Measurements from ENCODE around the gene ALG12. TPM values are rescaled to one million over a fixed set of nuclear protein-coding genes. Genes with fewer than 3 reads are reported as not detected.
"Not testable (repeated sequence)": the region's sequence is repeated elsewhere in the genome, so short reads cannot be mapped to it uniquely, and the experiment has no call there.

ALG12 gene
- total RNA-seq, 3 donors from 2014 or later (not counting 1 experiment from before 2014, with no cell fraction given) = 17.2 to 22.7 (median 19.2) TPM

DNA sequence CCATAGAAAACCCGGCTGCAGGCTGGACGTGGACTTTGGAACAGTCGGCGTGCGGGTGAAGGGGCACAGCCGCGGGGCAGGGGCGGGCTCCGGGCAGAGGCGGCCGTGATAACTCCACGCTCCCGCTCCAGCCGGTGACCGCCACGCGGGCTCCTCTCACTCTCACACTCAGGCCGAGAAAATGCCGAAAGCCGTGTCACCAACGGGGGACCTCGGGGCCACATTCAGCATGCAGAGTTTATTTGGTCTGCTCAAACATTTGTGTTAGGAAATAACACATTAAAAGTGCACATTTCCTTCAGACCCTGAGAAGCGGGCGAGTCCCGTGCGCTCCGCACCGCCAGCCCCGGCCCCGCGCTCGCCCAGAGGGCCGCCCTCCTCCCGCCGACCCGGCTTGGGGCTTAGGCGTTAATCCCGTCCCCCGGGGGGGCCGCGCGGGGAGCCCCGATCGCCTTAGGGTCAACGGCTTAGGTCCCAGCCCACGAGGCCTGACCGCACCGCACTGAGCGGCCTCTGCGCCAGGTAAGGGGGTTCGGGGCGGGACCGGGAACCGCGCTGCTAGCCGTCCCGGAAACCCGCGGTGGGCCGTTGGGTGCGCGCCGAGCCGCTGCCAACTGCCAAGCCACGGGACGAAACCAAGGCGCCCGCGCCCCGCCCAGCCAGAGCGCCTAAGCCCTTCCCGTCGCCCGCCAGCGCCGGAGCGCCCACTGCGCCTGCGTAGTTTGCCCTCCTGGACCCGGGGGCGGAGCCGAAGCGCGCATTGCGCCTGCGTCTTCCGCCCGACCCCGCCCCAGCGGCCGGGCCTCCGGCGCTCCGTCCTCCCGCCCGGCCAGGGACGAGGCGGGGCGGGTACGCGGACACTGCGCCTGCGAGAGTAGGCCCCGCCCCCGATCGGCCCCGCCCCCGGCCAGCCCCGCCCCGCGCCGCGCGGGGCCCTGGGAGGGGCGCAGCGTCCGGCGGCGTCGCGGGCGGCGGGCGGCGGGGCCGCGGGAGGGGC lies 65.0 kb downstream of the ALG12 start, which contains the start of gene ZBED4:
ZBED4 (plus strand) TSS at position 947 of the 997 bp plus-strand sequence. CDS start 29,819 bp downstream, outside the sequence.
- ATAC-seq = peak; percentile 87 to 96 (median 89)
- intact Hi-C loops (cut with micrococcal nuclease) = loop anchor here (1.0 to 10.0 kb wide), 2 partner anchors 14 to 62 kb away; partner anchors contain the start of genes ALG12 and CRELD2
- Histone ChIP-seq H3K27me3 (ENCODE audit: control insufficient read depth, insufficient read depth, low read length) (peaks cover 16% of the 10 kb centered on the region), H3K36me3 (ENCODE audit: control insufficient read depth, insufficient read depth, low read length) (no peaks in the 10 kb centered on the region), H3K9me3 (ENCODE audit: control insufficient read depth, insufficient read depth, low read length) (no peaks in the 10 kb centered on the region), H3K27ac (ENCODE audit: low read length) (peak within 1 kb of the TSS; percentile 77), H3K4me1 (ENCODE audit: control insufficient read depth, insufficient read depth, low read length) (peaks cover 58% of the 10 kb centered on the region), H3K4me3 (ENCODE audit: low read length) (peak within 1 kb of the TSS; percentile 63)
- Mint-ChIP-seq H3K27ac (peak within 1 kb of the TSS; percentile 90 to 92), H3K9me3 (no peaks in the 10 kb centered on the region), H3K4me3 (peak within 1 kb of the TSS; percentile 97), H3K27me3 (ENCODE audit: low read depth in 2 of 2) (peaks cover 18 to 21% of the 10 kb centered on the region in 2 donors), H3K4me1 (peaks cover 27 to 44% of the 10 kb centered on the region in 2 donors), H3K36me3 (no peaks in the 10 kb centered on the region)
- DNase-seq = peak; percentile 99
- WGBS (ENCODE audit: insufficient coverage) = under 1% methylated on average over 127 of the region's 127 CpGs
- TF ChIP-seq, protein P1, sequence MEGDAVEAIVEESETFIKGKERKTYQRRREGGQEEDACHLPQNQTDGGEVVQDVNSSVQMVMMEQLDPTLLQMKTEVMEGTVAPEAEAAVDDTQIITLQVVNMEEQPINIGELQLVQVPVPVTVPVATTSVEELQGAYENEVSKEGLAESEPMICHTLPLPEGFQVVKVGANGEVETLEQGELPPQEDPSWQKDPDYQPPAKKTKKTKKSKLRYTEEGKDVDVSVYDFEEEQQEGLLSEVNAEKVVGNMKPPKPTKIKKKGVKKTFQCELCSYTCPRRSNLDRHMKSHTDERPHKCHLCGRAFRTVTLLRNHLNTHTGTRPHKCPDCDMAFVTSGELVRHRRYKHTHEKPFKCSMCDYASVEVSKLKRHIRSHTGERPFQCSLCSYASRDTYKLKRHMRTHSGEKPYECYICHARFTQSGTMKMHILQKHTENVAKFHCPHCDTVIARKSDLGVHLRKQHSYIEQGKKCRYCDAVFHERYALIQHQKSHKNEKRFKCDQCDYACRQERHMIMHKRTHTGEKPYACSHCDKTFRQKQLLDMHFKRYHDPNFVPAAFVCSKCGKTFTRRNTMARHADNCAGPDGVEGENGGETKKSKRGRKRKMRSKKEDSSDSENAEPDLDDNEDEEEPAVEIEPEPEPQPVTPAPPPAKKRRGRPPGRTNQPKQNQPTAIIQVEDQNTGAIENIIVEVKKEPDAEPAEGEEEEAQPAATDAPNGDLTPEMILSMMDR (IDR thresholded peaks at IDR 0.05) = no peak

DNA sequence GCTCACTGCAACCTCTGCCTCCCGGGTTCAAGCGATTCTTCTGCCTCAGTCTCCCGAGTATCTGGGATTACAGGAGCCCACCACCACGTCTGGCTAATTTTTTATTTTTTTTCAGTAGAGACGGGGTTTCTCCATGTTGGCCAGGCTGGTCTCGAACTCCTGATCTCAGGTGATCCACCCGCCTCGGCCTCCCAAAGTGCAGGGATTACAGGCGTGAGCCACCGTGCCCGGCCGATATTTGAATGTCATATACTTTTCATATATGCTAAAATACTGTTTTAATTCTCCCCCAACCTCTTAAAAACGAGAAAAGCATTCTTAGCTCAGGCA lies 65.7 kb downstream of the ALG12 start:
- peak overlapping the region in 1 of 2 donors; percentile 65 for H3K27ac Mint-ChIP-seq
- H3K4me1 ChIP-seq (ENCODE audit: control insufficient read depth, insufficient read depth, low read length) = peaks cover 62% of the 10 kb centered on the region
- not testable (repeated sequence) for ATAC-seq; H3K9me3 Mint-ChIP-seq; H3K36me3 ChIP-seq (ENCODE audit: control insufficient read depth, insufficient read depth, low read length); H3K9me3 ChIP-seq (ENCODE audit: control insufficient read depth, insufficient read depth, low read length); DNase-seq; H3K36me3 Mint-ChIP-seq
- H3K27me3 ChIP-seq (ENCODE audit: control insufficient read depth, insufficient read depth, low read length) = peaks cover 20% of the 10 kb centered on the region
- peak overlapping the region; percentile 77 for H3K27ac ChIP-seq (ENCODE audit: low read length)
- peak overlapping the region; percentile 53 for H3K4me3 ChIP-seq (ENCODE audit: low read length)
- H3K27me3 Mint-ChIP-seq (ENCODE audit: low read depth in 2 of 2) = peaks cover 18 to 25% of the 10 kb centered on the region in 2 donors
- intact Hi-C loops (cut with micrococcal nuclease) = loop anchor here (10.0 kb wide), 1 partner anchor 62 kb away; the partner anchor contains the start of genes ALG12 and CRELD2
- H3K4me1 Mint-ChIP-seq = peaks cover 27 to 44% of the 10 kb centered on the region in 2 donors
- WGBS (ENCODE audit: insufficient coverage) = 67% methylated on average over 13 of the region's 13 CpGs
- peak overlapping the region; percentile 63 for H3K4me3 Mint-ChIP-seq

DNA sequence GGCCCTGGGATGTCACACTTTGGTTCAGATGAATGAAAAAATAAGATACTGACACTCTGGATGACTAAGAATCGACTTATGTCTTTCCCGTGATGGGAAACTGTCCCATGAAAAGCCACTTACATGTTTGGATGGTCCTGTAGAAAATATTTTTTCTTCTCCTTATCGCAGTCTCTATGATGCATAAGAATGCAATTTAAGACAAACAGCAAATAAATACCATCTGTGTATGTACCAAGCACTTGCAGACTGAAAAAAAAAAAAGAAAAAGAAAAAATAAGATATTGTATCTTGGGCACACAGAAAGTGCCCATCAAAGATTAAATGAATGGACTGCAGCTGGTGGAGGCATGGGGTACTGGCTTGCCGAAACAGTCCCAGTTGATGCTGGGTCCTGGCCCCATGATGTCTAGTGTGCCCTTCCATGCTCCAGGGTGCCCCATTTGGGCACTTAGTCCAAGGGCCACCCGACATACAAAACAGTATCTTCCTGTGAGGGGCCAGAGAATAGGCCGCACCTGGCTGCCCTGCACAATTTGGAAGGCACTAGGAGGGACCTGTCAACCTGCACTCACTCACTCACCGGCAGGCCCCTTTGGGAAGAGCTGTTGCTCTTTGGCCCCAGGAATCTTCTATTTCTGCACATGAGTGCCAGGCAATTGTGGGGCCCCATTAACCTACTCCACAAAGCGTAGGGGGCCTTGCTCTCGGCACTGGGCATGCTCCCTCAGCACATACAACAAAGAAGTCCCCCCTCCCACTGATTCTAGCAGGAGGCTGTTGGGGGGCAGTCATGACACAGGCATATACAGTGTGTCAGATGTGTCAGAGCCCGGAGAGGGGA lies 67.1 kb downstream of the ALG12 start:
- TF ChIP-seq, protein P1 (IDR thresholded peaks at IDR 0.05) = no peak
- ATAC-seq (no peak), DNase-seq (no peak)
- Histone ChIP-seq H3K27me3 (ENCODE audit: control insufficient read depth, insufficient read depth, low read length) (peaks cover 20% of the 10 kb centered on the region), H3K4me1 (ENCODE audit: control insufficient read depth, insufficient read depth, low read length) (peaks cover 53% of the 10 kb centered on the region), H3K4me3 (ENCODE audit: low read length) (no peak overlapping the region), H3K27ac (ENCODE audit: low read length) (no peak overlapping the region), H3K9me3 (ENCODE audit: control insufficient read depth, insufficient read depth, low read length) (no peaks in the 10 kb centered on the region), H3K36me3 (ENCODE audit: control insufficient read depth, insufficient read depth, low read length) (no peaks in the 10 kb centered on the region)
- WGBS (ENCODE audit: insufficient coverage) = 76% methylated on average over 9 of the region's 10 CpGs
- peak overlapping the region; percentile 79 for H3K4me3 Mint-ChIP-seq
- no peaks in the 10 kb centered on the region for H3K9me3 Mint-ChIP-seq
- peaks cover 18 to 26% of the 10 kb centered on the region in 2 donors for H3K27me3 Mint-ChIP-seq (ENCODE audit: low read depth in 2 of 2)
- H3K4me1 Mint-ChIP-seq = peaks cover 25 to 43% of the 10 kb centered on the region in 2 donors
- H3K27ac Mint-ChIP-seq = peak overlapping the region in 1 of 2 donors; percentile 59
- intact Hi-C loops (cut with micrococcal nuclease) = loop anchor here (10.0 kb wide), 1 partner anchor 64 kb away; the partner anchor contains the start of genes ALG12 and CRELD2
- no peaks in the 10 kb centered on the region for H3K36me3 Mint-ChIP-seq

Other genes starting within 250 kb of the ALG12 start
- 100 to 1,000 TPM; 126 to 154 (median 132) TPM for gene BRD1, start 90.6 kb downstream of the ALG12 start, total RNA-seq
- 10 to 100 TPM; 21.1 to 24.5 (median 22.7) TPM for gene ZBED4, start 64.6 kb downstream of the ALG12 start, total RNA-seq
- gene CRELD2, start 196 bp upstream of the ALG12 start, total RNA-seq = 10 to 100 TPM; 45.1 to 69.8 (median 48.5) TPM
- 100 to 1,000 TPM; 107 to 130 (median 129) TPM for gene PIM3, start 42.3 kb upstream of the ALG12 start, total RNA-seq
- gene IL17REL, start 94.3 kb upstream of the ALG12 start, total RNA-seq = not detected
- not detected for gene TTLL8, start 139.9 kb upstream of the ALG12 start, total RNA-seq
- gene MLC1, start 167.0 kb upstream of the ALG12 start, total RNA-seq = 10 to 100 TPM; 67.7 to 96.1 (median 73.7) TPM
- 1 to 10 TPM in 2 of 3 donors, not detected in 1; 1.0 to 1.7 TPM for gene MOV10L1, start 171.6 kb upstream of the ALG12 start, total RNA-seq